GM12892 (cell line): ENCODE measurements around the gene GLO1.

Experiments
- POLR2A ChIP-seq: IDR thresholded peaks from 2 replicates; pipeline ENCODE4 v1.6.1; 2011; ENCODE audit warnings: low read depth, low read length, control low read depth
- POLR2AphosphoS5 ChIP-seq: IDR thresholded peaks from 2 replicates; pipeline ENCODE4 v1.6.1; 2011; ENCODE audit warnings: low read depth, low read length, control low read depth
- TAF1 ChIP-seq: IDR thresholded peaks from 2 replicates; pipeline ENCODE4 v1.6.1; 2011; ENCODE audit warnings: low read depth, mild to moderate bottlenecking, control low read depth, low read length, borderline replicate concordance

- TF ChIP-seq POLR2A = no peak
- no peak for TF ChIP-seq POLR2AphosphoS5
- no peak for TF ChIP-seq TAF1
These were observed 53.2 kb downstream of the GLO1 start for GRCh38 chr6:38649744-38650143.
